ENCODE measurements around the gene FOXS1. TPM values are rescaled to one million over a fixed set of nuclear protein-coding genes. Genes with fewer than 3 reads are reported as not detected.

FOXS1 gene
- total RNA-seq, 1 donor, result 0.36 TPM

DNA sequence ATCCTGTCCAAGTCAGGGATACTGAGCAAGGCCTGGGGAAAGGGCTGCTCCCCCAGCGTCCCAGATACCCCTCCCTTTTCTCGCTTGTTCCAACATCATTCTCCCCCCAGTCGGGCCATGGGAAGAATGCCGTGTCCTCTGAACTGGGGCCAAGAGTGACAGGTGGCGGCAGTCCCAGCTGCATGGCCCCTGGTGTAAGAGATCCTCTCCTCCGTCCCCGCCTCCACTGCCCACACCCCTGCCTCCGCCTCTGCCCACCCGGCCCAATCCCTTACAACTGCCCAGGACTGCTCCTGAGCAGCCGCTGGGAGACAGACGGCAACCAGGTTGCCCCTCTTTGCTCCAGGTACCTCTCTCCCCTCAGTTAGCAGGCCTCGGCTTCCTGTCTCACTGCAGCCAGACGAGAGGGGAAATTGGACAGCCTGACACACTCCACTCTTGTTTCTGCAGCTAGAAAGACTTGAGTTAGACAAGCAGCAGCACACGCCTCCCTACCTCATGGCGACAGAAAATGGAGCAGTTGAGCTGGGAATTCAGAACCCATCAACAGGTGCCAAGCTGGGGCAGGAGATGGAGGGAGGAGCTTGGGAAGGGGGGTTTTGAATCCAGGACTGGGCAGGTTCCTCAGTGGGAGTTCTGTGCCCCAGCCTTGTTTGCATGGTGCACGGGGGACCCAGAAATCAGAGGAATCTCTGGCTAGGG lies 26.2 kb downstream of the FOXS1 start, which contains the start of gene MYLK2:
TSS of gene MYLK2 (plus strand) at position 274 of the 702 bp plus-strand sequence. CDS start at position 499, 225 bp downstream.
- no peak within 1 kb of the TSS for H3K27ac ChIP-seq (ENCODE audit: low read depth, low read length)
- no peaks in the 10 kb centered on the region for H4K20me1 ChIP-seq (ENCODE audit: insufficient read depth, low read length)
- TF ChIP-seq, protein P1, sequence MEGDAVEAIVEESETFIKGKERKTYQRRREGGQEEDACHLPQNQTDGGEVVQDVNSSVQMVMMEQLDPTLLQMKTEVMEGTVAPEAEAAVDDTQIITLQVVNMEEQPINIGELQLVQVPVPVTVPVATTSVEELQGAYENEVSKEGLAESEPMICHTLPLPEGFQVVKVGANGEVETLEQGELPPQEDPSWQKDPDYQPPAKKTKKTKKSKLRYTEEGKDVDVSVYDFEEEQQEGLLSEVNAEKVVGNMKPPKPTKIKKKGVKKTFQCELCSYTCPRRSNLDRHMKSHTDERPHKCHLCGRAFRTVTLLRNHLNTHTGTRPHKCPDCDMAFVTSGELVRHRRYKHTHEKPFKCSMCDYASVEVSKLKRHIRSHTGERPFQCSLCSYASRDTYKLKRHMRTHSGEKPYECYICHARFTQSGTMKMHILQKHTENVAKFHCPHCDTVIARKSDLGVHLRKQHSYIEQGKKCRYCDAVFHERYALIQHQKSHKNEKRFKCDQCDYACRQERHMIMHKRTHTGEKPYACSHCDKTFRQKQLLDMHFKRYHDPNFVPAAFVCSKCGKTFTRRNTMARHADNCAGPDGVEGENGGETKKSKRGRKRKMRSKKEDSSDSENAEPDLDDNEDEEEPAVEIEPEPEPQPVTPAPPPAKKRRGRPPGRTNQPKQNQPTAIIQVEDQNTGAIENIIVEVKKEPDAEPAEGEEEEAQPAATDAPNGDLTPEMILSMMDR (IDR thresholded peaks at IDR 0.05; ENCODE audit: extremely low read depth, low read depth, low read length), result no peak
- H3K4me2 ChIP-seq (ENCODE audit: insufficient read depth, low read length), result no peak within 1 kb of the TSS
- DNase-seq (ENCODE audit: insufficient read length, low spot score, missing footprints), result no peak
- H3K36me3 ChIP-seq (ENCODE audit: insufficient read depth, low read length), result no peaks in the 10 kb centered on the region
- no peaks in the 10 kb centered on the region for H3K9me3 ChIP-seq (ENCODE audit: low read depth, low read length)
- no peaks in the 10 kb centered on the region for H3K79me2 ChIP-seq (ENCODE audit: insufficient read depth, low read length)
- H3K27me3 ChIP-seq (ENCODE audit: insufficient read depth, low read length), result no peaks in the 10 kb centered on the region
- no peak within 1 kb of the TSS for H2AFZ ChIP-seq (ENCODE audit: low read length)
- no peak within 1 kb of the TSS for H3K4me3 ChIP-seq (ENCODE audit: insufficient read depth, low read length)
- peaks cover 11% of the 10 kb centered on the region for H3K4me1 ChIP-seq (ENCODE audit: insufficient read depth, low read length)

DNA sequence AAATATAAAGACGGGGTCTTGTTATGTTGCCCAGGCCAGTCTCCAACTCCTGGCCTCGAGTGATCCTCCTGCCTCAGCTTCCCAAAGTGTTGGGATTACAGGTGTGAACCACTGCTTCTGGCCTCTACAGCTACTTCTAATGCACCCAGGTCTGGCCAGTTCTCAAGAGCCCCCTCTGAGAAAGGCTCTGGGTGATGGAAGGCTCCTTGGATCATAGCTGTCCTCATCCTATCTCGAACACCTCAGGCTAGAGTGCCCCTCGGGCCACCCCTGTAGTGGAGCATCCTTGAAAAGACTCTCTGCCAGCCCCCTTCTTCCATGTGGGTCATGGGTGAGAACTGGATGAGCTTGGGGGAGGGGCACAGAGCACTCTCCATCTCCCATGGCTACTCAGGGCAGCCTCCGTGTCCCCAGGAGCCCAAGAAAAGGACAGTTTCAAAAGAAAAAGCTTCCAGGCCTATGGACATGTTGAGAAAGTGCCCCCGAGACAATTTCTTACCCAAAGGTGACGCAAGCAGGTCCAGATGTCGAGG lies 27.0 kb downstream of the FOXS1 start:
- Histone ChIP-seq H4K20me1 (ENCODE audit: insufficient read depth, low read length) (no peaks in the 10 kb centered on the region), H3K4me1 (ENCODE audit: insufficient read depth, low read length) (peaks cover 11% of the 10 kb centered on the region)

DNA sequence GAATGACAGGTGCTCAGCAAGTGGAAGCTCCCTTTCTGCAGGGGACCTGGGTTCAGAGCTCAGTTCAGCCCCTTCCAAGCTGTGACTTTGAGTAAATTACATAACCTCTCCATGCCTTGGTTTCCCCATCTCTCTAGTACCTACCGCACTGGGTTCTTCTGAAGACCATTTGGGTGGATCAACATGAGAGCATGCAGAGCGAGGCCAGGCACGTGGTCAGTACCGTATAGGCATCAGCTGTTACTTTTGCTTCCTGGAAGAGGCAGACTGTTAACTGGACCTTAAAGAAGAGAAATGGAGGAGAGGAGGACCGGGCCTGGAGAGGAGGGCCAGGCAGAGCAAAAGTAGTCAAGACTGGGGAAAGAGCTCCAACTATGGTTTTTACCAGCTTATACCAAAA lies 27.9 kb downstream of the FOXS1 start:
- Histone ChIP-seq H3K4me1 (ENCODE audit: insufficient read depth, low read length) (peaks cover 12% of the 10 kb centered on the region), H3K36me3 (ENCODE audit: insufficient read depth, low read length) (no peaks in the 10 kb centered on the region), H4K20me1 (ENCODE audit: insufficient read depth, low read length) (no peaks in the 10 kb centered on the region), H3K9me3 (ENCODE audit: low read depth, low read length) (no peaks in the 10 kb centered on the region), H3K27me3 (ENCODE audit: insufficient read depth, low read length) (no peaks in the 10 kb centered on the region), H3K4me2 (ENCODE audit: insufficient read depth, low read length) (no peak overlapping the region), H3K79me2 (ENCODE audit: insufficient read depth, low read length) (no peaks in the 10 kb centered on the region), H3K27ac (ENCODE audit: low read depth, low read length) (no peak overlapping the region), H2AFZ (ENCODE audit: low read length) (no peak overlapping the region), H3K4me3 (ENCODE audit: insufficient read depth, low read length) (no peak overlapping the region)
- no peak for DNase-seq (ENCODE audit: insufficient read length, low spot score, missing footprints)
- TF ChIP-seq, protein P1 (IDR thresholded peaks at IDR 0.05; ENCODE audit: extremely low read depth, low read depth, low read length), result no peak

More for the DNA sequence above, 27.0 kb downstream of the FOXS1 start:
- Histone ChIP-seq H2AFZ (ENCODE audit: low read length) (no peak overlapping the region), H3K9me3 (ENCODE audit: low read depth, low read length) (no peaks in the 10 kb centered on the region), H3K79me2 (ENCODE audit: insufficient read depth, low read length) (no peaks in the 10 kb centered on the region), H3K36me3 (ENCODE audit: insufficient read depth, low read length) (no peaks in the 10 kb centered on the region), H3K27ac (ENCODE audit: low read depth, low read length) (no peak overlapping the region), H3K4me2 (ENCODE audit: insufficient read depth, low read length) (no peak overlapping the region), H3K27me3 (ENCODE audit: insufficient read depth, low read length) (no peaks in the 10 kb centered on the region), H3K4me3 (ENCODE audit: insufficient read depth, low read length) (no peak overlapping the region)
- no peak for DNase-seq (ENCODE audit: insufficient read length, low spot score, missing footprints)
- TF ChIP-seq, protein P1 (IDR thresholded peaks at IDR 0.05; ENCODE audit: extremely low read depth, low read depth, low read length), result no peak

DNA sequence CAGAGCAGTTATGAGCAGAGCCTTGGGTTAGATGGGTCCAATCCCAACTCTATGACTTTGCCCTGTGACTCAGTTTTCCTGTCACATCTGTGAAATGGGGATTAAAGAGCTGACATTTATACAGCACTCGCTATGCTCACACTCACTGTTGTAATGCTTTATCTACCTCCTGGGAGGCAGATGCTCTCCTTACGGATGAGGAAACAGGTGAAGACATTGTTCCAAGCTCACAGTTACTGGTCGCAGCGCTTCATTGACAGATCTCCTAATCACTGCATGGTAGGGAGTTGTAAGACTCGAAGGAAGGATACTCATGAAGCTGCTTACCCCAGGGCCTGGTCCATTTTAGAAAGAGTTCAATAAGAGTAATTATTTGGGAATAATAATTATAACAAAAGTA lies 29.2 kb downstream of the FOXS1 start:
- DNase-seq (ENCODE audit: insufficient read length, low spot score, missing footprints), result no peak
- H3K79me2 ChIP-seq (ENCODE audit: insufficient read depth, low read length), result no peaks in the 10 kb centered on the region
- H3K4me1 ChIP-seq (ENCODE audit: insufficient read depth, low read length), result peaks cover 24% of the 10 kb centered on the region
- no peaks in the 10 kb centered on the region for H3K9me3 ChIP-seq (ENCODE audit: low read depth, low read length)
- TF ChIP-seq, protein P1 (IDR thresholded peaks at IDR 0.05; ENCODE audit: extremely low read depth, low read depth, low read length), result no peak
- H3K27ac ChIP-seq (ENCODE audit: low read depth, low read length), result no peak overlapping the region
- peaks cover 4% of the 10 kb centered on the region for H3K36me3 ChIP-seq (ENCODE audit: insufficient read depth, low read length)
- H4K20me1 ChIP-seq (ENCODE audit: insufficient read depth, low read length), result no peaks in the 10 kb centered on the region
- H2AFZ ChIP-seq (ENCODE audit: low read length), result no peak overlapping the region
- no peak overlapping the region for H3K4me3 ChIP-seq (ENCODE audit: insufficient read depth, low read length)
- no peak overlapping the region for H3K4me2 ChIP-seq (ENCODE audit: insufficient read depth, low read length)
- no peaks in the 10 kb centered on the region for H3K27me3 ChIP-seq (ENCODE audit: insufficient read depth, low read length)
